ENCODE data around the gene MAGEH1.

The MAGEH1 gene

DNA sequence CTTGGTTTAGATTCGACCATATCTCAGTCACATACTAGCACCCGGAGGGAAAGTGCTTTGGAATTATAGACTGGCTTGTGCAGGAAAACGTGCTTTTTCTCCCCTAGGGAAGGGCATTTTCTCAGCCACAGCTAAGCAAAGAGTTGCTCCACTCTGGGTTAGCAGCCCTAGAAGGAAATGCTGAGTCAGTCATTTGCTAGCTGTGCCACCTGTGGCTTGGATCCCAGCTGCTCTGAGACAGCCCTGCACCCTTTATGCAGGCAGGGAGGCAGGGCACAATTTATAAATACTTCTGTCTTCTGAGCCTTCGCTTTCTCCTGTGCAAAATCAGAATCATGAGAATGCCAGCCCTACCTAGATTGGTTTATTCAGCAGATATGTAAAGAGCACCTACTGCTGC is 39.0 kb downstream of the MAGEH1 start:
- DNase-seq, result no peak
